H1 (cell line): ENCODE results near the gene PPA1.

Source experiments
- BCL11A ChIP-seq, 2 experiments: IDR thresholded peaks; one replicate each; pipeline ENCODE4 v1.6.1; 2011; ENCODE audit warnings: low read depth in 2 of 2, low read length in 2 of 2, mild to moderate bottlenecking in 2 of 2
- CTCF ChIP-seq, 3 experiments: IDR thresholded peaks; 1 replicate in 2 of 3; 2 replicates in 1 of 3; pipeline versions ENCODE4 v1.5.1 to v1.6.1; 2011; ENCODE audit warnings: low read length in 3 of 3, mild to moderate bottlenecking in 3 of 3, inconsistent platforms in 2 of 3, low read depth in 1 of 3, moderate library complexity in 1 of 3; ENCODE audit not compliant: insufficient read depth in 1 of 3; ENCODE audit errors: control extremely low read depth in 1 of 3
- EGR1 ChIP-seq: IDR thresholded peaks from 2 replicates; pipeline ENCODE4 v1.6.1; 2011; ENCODE audit warnings: low read depth, low read length, borderline replicate concordance
- EP300 ChIP-seq, 2 experiments: IDR thresholded peaks; 1 replicate in 1 of 2; 2 replicates in 1 of 2; pipeline ENCODE4 v1.6.1; 2011 to 2012; ENCODE audit warnings: low read depth in 2 of 2, low read length in 2 of 2, mild to moderate bottlenecking in 2 of 2, borderline replicate concordance in 1 of 2, inconsistent platforms in 1 of 2, moderate library complexity in 1 of 2
- POLR2A ChIP-seq, 2 experiments: IDR thresholded peaks; 1 replicate in 1 of 2; 2 replicates in 1 of 2; pipeline ENCODE4 v1.6.1; 2011; ENCODE audit warnings: low read depth in 2 of 2, low read length in 2 of 2, mild to moderate bottlenecking in 2 of 2; ENCODE audit errors: control extremely low read depth in 1 of 2
- POLR2AphosphoS5 ChIP-seq: IDR thresholded peaks from 2 replicates; pipeline ENCODE4 v1.6.1; 2011; ENCODE audit warnings: low read depth, low read length
- TAF1 ChIP-seq: IDR thresholded peaks from 2 replicates; pipeline ENCODE4 v1.6.1; 2011; ENCODE audit warnings: mild to moderate bottlenecking, low read depth, low read length

- TF ChIP-seq EP300 (IDR thresholded peaks at IDR 0.05; ENCODE audit: borderline replicate concordance in 1 of 2, low read depth in 2 of 2, low read length in 2 of 2) (no peak), CTCF (IDR thresholded peaks at IDR 0.05; ENCODE audit: control extremely low read depth in 1 of 3, insufficient read depth in 1 of 3, low read depth in 1 of 3, low read length in 3 of 3) (no peak), TAF1 (no peak), POLR2A (IDR thresholded peaks at IDR 0.05; ENCODE audit: control extremely low read depth in 1 of 2, low read depth in 2 of 2, low read length in 2 of 2) (no peak), EGR1 (no peak), BCL11A (IDR thresholded peaks at IDR 0.05; ENCODE audit: low read depth in 2 of 2, low read length in 2 of 2) (no peak), POLR2AphosphoS5 (no peak)
Observed at GRCh38 chr10:70201105-70201504, 32.1 kb downstream of the PPA1 start.
